ENCODE data around the gene WDCP.

The WDCP gene

DNA sequence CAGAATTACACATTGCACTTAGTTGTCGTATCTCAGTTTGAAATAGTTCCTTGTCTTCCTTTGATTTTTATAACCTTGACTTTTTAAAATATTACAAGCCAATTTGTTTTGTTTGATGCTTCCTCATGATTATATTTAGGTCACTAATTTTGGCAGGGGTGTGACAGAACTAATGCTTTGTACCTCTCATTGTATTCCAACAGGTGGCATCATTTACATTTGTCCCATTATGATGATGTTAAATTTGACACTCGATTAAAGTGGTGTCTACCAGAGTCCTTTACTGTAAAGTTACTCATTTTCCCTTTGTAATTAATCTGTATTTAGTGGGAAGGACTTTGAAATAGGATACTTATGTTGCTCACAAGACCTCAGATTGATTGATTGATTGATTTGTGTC is 58.8 kb downstream of the WDCP start:
- Histone ChIP-seq H3K27ac (ENCODE audit: low read length) (no peak overlapping the region), H3K9ac (ENCODE audit: low read length) (no peak overlapping the region), H2AFZ (ENCODE audit: low read length) (no peak overlapping the region), H3K4me1 (ENCODE audit: low read length) (no peaks in the 10 kb centered on the region), H3K79me2 (ENCODE audit: low read length) (no peaks in the 10 kb centered on the region), H3K4me3 (ENCODE audit: low read length) (no peak overlapping the region), H4K20me1 (ENCODE audit: insufficient read depth, low read length) (no peaks in the 10 kb centered on the region), H3K9me3 (replicated peaks; ENCODE audit: insufficient read depth, low read length) (no peaks in the 10 kb centered on the region), H3K4me2 (ENCODE audit: low read depth, low read length) (no peak overlapping the region), H3F3A (ENCODE audit: insufficient read depth, low read length) (0 out of 2 replicates have a peak, but pooled peaks cover 2% of the 10 kb centered on the region), H3K9me2 (replicated peaks; ENCODE audit: insufficient read depth, low read length) (no peaks in the 10 kb centered on the region), H3K27me3 (replicated peaks; ENCODE audit: insufficient read depth, low read length) (no peaks in the 10 kb centered on the region), H3K36me3 (replicated peaks; ENCODE audit: insufficient read depth, low read length) (no peaks in the 10 kb centered on the region; the same call in 1 of the 2 replicates)
- peak; percentile 11 for DNase-seq
- TF ChIP-seq, protein P1, sequence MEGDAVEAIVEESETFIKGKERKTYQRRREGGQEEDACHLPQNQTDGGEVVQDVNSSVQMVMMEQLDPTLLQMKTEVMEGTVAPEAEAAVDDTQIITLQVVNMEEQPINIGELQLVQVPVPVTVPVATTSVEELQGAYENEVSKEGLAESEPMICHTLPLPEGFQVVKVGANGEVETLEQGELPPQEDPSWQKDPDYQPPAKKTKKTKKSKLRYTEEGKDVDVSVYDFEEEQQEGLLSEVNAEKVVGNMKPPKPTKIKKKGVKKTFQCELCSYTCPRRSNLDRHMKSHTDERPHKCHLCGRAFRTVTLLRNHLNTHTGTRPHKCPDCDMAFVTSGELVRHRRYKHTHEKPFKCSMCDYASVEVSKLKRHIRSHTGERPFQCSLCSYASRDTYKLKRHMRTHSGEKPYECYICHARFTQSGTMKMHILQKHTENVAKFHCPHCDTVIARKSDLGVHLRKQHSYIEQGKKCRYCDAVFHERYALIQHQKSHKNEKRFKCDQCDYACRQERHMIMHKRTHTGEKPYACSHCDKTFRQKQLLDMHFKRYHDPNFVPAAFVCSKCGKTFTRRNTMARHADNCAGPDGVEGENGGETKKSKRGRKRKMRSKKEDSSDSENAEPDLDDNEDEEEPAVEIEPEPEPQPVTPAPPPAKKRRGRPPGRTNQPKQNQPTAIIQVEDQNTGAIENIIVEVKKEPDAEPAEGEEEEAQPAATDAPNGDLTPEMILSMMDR (IDR thresholded peaks at IDR 0.05; ENCODE audit: low read length), result peak; percentile 37
- no peak for TF ChIP-seq EZH2 (optimal IDR thresholded peaks at IDR 0.05; ENCODE audit: low read depth, low read length)

Data from MM.1S (cell line).